Right lobe of liver (tissue), 4 donors: ENCODE results near the gene SOX30.

Experiments
- CTCF ChIP-seq, 4 donors: fragments of 200-600 bp in 3 of 4; fragments of 450-650 bp in 1 of 4; IDR thresholded peaks; one replicate each; pipeline versions ENCODE4 v1.5.1 to v1.8.0; 2016 to 2022; ENCODE audit warnings: antibody characterized with exemption in 4 of 4, mild to moderate bottlenecking in 2 of 4
- POLR2A ChIP-seq: fragments of 450-650 bp; IDR thresholded peaks from one replicate; pipeline ENCODE4 v1.6.1; 2017; ENCODE audit warnings: antibody characterized with exemption, mild to moderate bottlenecking
- donor health status: DM: no; HTN: no; CAD: no.
- donor health status: DM: no; HTN: no; CAD: no.
- donor health status: DM: no; HTN: yes; CAD: no.

- TF ChIP-seq CTCF (IDR thresholded peaks at IDR 0.05) (no peak), POLR2A (no peak)
Observed at GRCh38 chr5:157630341-157630740, 21.9 kb downstream of the SOX30 start.
